ENCODE results near the gene KIF16B. TPM values are rescaled to one million over a fixed set of nuclear protein-coding genes. Genes with fewer than 3 reads are reported as not detected.

Gene KIF16B
- total RNA-seq, 4 donors from 2014 or later, result 22.2 to 59.2 (median 31.4) TPM

DNA sequence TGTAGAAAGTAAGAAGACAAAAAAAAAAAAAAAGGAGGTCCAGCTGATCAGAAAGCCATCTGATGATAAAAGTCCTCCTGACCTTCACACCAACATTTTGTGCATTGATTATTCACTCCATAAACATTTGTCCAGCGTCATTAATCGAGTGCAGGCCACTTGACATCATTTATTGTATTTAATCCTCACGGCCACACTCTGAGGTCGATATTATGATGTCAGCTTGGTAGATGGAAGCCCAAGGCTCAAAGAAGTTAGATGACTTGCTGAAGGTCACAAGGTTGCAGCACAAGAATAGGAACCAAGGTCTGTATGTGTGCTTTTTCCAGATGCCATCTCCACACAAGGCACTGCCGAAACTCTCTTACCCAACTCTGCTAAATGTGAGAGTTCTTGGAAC is 328.4 kb downstream of the KIF16B start:
- WGBS, 2 donors, result 93 to 94% methylated on average over 5 of the region's 5 CpGs

DNA sequence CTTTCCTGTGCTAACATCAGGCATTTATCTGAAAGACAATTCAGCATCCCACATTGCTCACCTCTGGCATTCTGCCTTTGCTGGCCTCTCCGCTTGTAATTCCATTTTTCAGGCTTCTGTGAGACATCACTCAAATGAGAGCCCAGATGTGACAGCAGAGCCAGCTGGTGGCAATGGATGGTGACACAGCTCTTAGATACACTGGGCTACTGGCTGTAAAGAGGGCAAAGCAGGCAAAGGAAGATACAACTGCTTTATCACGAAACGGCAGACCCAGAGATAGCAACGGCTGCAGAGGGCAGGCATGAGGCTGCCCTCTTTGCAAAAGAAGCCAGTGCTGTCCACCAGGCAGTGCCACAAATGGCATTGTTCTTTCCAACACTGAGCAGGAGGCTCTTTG is 329.8 kb downstream of the KIF16B start:
- WGBS, 2 donors, result 67 to 72% methylated on average over 4 of the region's 4 CpGs
- TF ChIP-seq, protein P1, sequence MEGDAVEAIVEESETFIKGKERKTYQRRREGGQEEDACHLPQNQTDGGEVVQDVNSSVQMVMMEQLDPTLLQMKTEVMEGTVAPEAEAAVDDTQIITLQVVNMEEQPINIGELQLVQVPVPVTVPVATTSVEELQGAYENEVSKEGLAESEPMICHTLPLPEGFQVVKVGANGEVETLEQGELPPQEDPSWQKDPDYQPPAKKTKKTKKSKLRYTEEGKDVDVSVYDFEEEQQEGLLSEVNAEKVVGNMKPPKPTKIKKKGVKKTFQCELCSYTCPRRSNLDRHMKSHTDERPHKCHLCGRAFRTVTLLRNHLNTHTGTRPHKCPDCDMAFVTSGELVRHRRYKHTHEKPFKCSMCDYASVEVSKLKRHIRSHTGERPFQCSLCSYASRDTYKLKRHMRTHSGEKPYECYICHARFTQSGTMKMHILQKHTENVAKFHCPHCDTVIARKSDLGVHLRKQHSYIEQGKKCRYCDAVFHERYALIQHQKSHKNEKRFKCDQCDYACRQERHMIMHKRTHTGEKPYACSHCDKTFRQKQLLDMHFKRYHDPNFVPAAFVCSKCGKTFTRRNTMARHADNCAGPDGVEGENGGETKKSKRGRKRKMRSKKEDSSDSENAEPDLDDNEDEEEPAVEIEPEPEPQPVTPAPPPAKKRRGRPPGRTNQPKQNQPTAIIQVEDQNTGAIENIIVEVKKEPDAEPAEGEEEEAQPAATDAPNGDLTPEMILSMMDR (IDR thresholded peaks at IDR 0.05), result no peak
- no peak for TF ChIP-seq POLR2A (IDR thresholded peaks at IDR 0.05)
- intact Hi-C loops (cut with DNase I; ENCODE audit: low total_unique reads), result no loop called here
- no peak overlapping the region for H3K4me3 ChIP-seq (ENCODE audit: low read depth, poor library complexity, severe bottlenecking)
- DNase-seq (ENCODE audit: low spot score in 2 of 2), result no peak

More for the DNA sequence above, 328.4 kb downstream of the KIF16B start:
- TF ChIP-seq, protein P1 (IDR thresholded peaks at IDR 0.05), result no peak
- TF ChIP-seq POLR2A (IDR thresholded peaks at IDR 0.05), result no peak
- H3K4me3 ChIP-seq (ENCODE audit: low read depth, poor library complexity, severe bottlenecking), result no peak overlapping the region
- intact Hi-C loops (cut with DNase I; ENCODE audit: low total_unique reads), result no loop called here
- no peak for DNase-seq (ENCODE audit: low spot score in 2 of 2)

DNA sequence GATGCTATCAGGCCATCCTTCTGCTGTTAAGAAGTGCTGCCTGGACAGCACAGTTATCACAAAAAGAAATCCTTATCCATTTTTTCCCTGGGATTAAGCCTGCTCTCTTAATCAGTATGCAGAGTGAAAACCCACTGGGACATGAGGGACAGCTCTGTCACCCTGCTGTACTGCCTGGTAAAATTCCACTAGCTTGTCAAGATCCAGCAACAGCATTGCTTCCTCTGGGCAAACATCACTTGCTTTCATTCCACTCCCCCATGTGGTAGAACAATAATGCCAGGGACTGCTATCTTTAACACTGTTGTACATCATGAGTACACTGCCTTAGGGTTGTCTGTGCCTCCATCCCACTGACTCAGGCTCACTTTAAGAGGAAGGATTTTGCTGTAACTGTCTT is 331.3 kb downstream of the KIF16B start:
- intact Hi-C loops (cut with DNase I; ENCODE audit: low total_unique reads), result no loop called here
- TF ChIP-seq POLR2A (IDR thresholded peaks at IDR 0.05), result no peak
- TF ChIP-seq, protein P1 (IDR thresholded peaks at IDR 0.05), result no peak
- no peak overlapping the region for H3K4me3 ChIP-seq (ENCODE audit: low read depth, poor library complexity, severe bottlenecking)
- no peak for DNase-seq (ENCODE audit: low spot score in 2 of 2)

DNA sequence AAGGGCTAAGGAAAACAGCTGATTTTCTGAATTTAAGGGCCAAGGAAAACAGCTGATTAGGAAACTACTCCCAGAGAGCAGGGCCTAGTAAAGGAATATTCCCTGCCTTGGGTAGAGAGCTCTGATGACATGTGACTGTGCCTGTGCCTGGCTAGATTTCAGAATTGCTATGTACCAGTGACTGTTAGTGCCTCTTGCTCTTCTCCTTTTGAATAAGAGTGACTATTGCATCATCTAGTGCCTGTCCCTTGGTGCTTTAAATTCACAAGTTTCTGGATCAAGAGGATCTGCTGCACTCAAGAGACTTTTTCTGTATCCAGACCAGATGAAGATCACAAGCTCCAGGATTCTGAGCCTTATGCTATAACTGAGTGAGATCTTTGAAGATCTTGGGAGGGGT is 332.9 kb downstream of the KIF16B start:
- DNase-seq (ENCODE audit: low spot score in 2 of 2), result no peak
- H3K4me3 ChIP-seq (ENCODE audit: low read depth, poor library complexity, severe bottlenecking), result no peak overlapping the region
- intact Hi-C loops (cut with DNase I; ENCODE audit: low total_unique reads), result no loop called here
- TF ChIP-seq, protein P1 (IDR thresholded peaks at IDR 0.05), result no peak
- TF ChIP-seq POLR2A (IDR thresholded peaks at IDR 0.05), result no peak

DNA sequence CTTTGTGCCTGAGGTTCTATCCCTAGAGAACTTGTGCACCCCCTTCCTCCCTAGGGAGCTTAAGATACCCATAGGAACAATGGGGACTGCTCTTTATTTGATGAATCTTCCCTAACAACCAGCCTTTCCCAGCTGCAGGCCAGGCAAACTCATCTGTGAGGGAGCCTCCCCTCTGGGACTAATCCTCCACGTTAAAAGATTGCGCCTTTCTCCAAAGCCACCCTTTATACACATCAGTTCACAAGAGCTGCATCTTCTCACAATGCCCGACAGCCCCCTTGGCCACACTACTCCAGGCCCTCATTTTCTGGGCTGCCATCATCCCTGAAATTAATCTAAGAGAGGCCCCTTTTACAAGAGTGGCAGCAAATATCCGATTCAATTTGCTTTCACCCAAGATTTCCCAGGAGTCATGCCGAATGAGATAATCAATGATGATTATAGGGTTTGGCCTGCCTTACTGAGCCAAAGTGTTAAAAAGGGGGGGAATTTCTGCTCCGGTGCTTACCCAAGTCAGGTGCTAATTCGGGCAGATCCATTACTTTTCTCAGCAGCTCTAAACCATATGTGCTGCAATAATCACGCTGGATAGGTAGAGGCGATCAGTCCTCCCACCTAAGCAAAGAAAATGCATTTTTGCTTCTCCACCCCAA is 336.5 kb downstream of the KIF16B start:
- 91 to 92% methylated on average over 9 of the region's 9 CpGs for WGBS, 2 donors
- DNase-seq (ENCODE audit: low spot score in 2 of 2), result no peak
- H3K4me3 ChIP-seq (ENCODE audit: low read depth, poor library complexity, severe bottlenecking), result no peak overlapping the region
- intact Hi-C loops (cut with DNase I; ENCODE audit: low total_unique reads), result no loop called here
- no peak for TF ChIP-seq POLR2A (IDR thresholded peaks at IDR 0.05)
- TF ChIP-seq, protein P1 (IDR thresholded peaks at IDR 0.05), result no peak

DNA sequence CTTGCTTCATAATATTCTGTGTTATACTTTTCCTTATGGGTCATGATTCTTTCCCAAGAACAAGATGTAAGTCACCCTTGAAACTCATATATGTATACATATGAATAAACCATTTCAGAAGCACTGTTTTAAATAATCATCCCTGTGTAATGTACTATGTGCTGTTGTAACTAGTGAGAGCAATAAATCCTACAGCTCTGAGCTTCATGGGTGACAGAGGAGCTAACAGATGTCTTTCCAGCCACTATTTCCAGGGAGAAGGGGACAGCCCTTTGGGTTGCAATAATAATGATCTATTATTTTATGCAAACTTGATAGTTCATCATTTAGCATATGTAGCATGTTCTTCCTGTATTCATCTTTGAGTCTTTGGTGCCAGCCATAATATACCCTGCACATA is 342.8 kb downstream of the KIF16B start:
- no peak overlapping the region for H3K4me3 ChIP-seq (ENCODE audit: low read depth, poor library complexity, severe bottlenecking)
- intact Hi-C loops (cut with DNase I; ENCODE audit: low total_unique reads), result no loop called here
- DNase-seq (ENCODE audit: low spot score in 2 of 2), result no peak
- no peak for TF ChIP-seq POLR2A (IDR thresholded peaks at IDR 0.05)
- TF ChIP-seq, protein P1 (IDR thresholded peaks at IDR 0.05), result no peak

Measured in lower leg skin (tissue), 4 donors.